ENCODE data around the gene FOXO1.

DNA sequence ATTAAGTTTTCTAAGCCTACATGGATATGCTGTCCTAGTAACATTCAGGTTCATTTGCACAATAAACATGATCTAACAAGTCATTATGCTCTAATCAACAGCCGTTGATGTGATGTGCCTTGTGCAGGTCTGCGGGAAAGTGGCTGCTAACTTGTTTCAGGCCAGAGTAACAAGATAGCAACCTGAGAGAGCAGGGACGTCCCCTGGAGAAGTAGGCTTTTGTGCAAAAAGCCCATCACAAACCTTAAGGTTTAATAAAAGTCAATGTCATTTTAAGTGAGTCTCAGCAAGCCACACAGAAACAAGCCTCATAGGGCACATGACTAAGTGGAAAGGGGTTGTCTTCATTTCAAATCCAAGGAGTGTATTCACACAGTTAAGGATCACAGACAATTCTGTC, 17.6 kb downstream of the FOXO1 start:
- TF ChIP-seq SUZ12 (IDR thresholded peaks at IDR 0.05; ENCODE audit: extremely low read depth, insufficient read depth, insufficient read length) (no peak), YY1 (IDR thresholded peaks at IDR 0.05; ENCODE audit: insufficient read depth, insufficient read length) (no peak)
